ENCODE results near the gene GPR173.
A peak's percentile ranks its signal among the peaks of the same experiment; 100 is the strongest.

Gene GPR173

GRCh38 chrX:53081925-53082772, 33.6 kb downstream of the GPR173 start, which contains the start of gene TSPYL2:
Gene TSPYL2 (plus strand): TSS chrX:53082367. CDS start chrX:53082499, 132 bp downstream.
- Histone ChIP-seq H3K9ac (ENCODE audit: low read length) (peak within 1 kb of the TSS; percentile 81), H3K36me3 (replicated peaks; ENCODE audit: low read depth, low read length) (peaks cover 16% of the 10 kb centered on the region), H4K20me1 (ENCODE audit: insufficient read depth, low read length) (no peaks in the 10 kb centered on the region), H3K9me3 (ENCODE audit: insufficient read depth, low read length) (no peaks in the 10 kb centered on the region), H3K4me2 (ENCODE audit: low read length) (peak within 1 kb of the TSS; percentile 92), H3K27ac (ENCODE audit: low read length) (peak within 1 kb of the TSS; percentile 29; the same call in 1 of the 2 replicates), H3K79me2 (ENCODE audit: low read length) (peaks cover 14% of the 10 kb centered on the region), H3K4me1 (ENCODE audit: low read length) (peaks cover 11% of the 10 kb centered on the region), H2AFZ (ENCODE audit: low read depth, low read length) (no peak within 1 kb of the TSS), H3K4me3 (ENCODE audit: low read length) (peak within 1 kb of the TSS; percentile 98), H3K27me3 (ENCODE audit: low read depth, low read length) (no peaks in the 10 kb centered on the region)
- no peak for TF ChIP-seq EZH2phosphoT487 (IDR thresholded peaks at IDR 0.05; ENCODE audit: low read depth)
- TF ChIP-seq, protein P1, sequence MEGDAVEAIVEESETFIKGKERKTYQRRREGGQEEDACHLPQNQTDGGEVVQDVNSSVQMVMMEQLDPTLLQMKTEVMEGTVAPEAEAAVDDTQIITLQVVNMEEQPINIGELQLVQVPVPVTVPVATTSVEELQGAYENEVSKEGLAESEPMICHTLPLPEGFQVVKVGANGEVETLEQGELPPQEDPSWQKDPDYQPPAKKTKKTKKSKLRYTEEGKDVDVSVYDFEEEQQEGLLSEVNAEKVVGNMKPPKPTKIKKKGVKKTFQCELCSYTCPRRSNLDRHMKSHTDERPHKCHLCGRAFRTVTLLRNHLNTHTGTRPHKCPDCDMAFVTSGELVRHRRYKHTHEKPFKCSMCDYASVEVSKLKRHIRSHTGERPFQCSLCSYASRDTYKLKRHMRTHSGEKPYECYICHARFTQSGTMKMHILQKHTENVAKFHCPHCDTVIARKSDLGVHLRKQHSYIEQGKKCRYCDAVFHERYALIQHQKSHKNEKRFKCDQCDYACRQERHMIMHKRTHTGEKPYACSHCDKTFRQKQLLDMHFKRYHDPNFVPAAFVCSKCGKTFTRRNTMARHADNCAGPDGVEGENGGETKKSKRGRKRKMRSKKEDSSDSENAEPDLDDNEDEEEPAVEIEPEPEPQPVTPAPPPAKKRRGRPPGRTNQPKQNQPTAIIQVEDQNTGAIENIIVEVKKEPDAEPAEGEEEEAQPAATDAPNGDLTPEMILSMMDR (IDR thresholded peaks at IDR 0.05; ENCODE audit: low read depth, low read length): no peak

DNA sequence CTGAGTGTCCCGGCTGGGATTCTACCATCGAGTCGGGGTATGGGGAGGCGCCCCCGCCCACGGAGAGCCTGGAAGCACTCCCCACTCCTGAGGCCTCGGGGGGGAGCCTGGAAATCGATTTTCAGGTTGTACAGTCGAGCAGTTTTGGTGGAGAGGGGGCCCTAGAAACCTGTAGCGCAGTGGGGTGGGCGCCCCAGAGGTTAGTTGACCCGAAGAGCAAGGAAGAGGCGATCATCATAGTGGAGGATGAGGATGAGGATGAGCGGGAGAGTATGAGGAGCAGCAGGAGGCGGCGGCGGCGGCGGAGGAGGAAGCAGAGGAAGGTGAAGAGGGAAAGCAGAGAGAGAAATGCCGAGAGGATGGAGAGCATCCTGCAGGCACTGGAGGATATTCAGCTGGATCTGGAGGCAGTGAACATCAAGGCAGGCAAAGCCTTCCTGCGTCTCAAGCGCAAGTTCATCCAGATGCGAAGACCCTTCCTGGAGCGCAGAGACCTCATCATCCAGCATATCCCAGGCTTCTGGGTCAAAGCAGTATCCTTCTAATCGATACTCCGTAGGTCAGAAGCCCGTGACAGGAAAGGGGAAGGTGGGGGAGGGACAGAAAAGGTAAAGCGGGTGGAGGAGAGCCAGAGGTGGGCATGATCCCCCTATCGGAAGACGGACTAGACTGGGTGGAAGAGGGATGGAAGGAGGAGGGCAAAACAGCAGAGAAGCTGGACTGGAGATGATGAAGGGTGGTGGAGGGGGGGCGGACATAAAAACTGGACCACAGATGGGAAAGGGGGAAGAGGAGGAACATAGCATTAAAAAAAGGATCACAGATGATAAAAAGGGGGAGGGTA, 34.4 kb downstream of the GPR173 start:
- H3K9ac ChIP-seq (ENCODE audit: low read length): peak overlapping the region; percentile 81
- H3K27me3 ChIP-seq (ENCODE audit: low read depth, low read length): no peaks in the 10 kb centered on the region
- no peak for TF ChIP-seq EZH2phosphoT487 (IDR thresholded peaks at IDR 0.05; ENCODE audit: low read depth)
- TF ChIP-seq, protein P1 (IDR thresholded peaks at IDR 0.05; ENCODE audit: low read depth, low read length): no peak
- H3K4me1 ChIP-seq (ENCODE audit: low read length): peaks cover 11% of the 10 kb centered on the region
- H3K36me3 ChIP-seq (replicated peaks; ENCODE audit: low read depth, low read length): peaks cover 16% of the 10 kb centered on the region
- H3K4me2 ChIP-seq (ENCODE audit: low read length): peak overlapping the region; percentile 92
- H3K27ac ChIP-seq (ENCODE audit: low read length): no peak overlapping the region
- no peaks in the 10 kb centered on the region for H4K20me1 ChIP-seq (ENCODE audit: insufficient read depth, low read length)
- no peak overlapping the region for H2AFZ ChIP-seq (ENCODE audit: low read depth, low read length)
- peaks cover 14% of the 10 kb centered on the region for H3K79me2 ChIP-seq (ENCODE audit: low read length)
- peak overlapping the region; percentile 98 for H3K4me3 ChIP-seq (ENCODE audit: low read length)
- H3K9me3 ChIP-seq (ENCODE audit: insufficient read depth, low read length): no peaks in the 10 kb centered on the region

GRCh38 chrX:53084043-53084570, 35.5 kb downstream of the GPR173 start:
- H3K36me3 ChIP-seq (replicated peaks; ENCODE audit: low read depth, low read length): peaks cover 16% of the 10 kb centered on the region
- no peaks in the 10 kb centered on the region for H3K27me3 ChIP-seq (ENCODE audit: low read depth, low read length)
- no peaks in the 10 kb centered on the region for H3K9me3 ChIP-seq (ENCODE audit: insufficient read depth, low read length)
- H3K4me1 ChIP-seq (ENCODE audit: low read length): peaks cover 11% of the 10 kb centered on the region
- no peak overlapping the region for H2AFZ ChIP-seq (ENCODE audit: low read depth, low read length)
- no peak overlapping the region for H3K9ac ChIP-seq (ENCODE audit: low read length)
- H3K27ac ChIP-seq (ENCODE audit: low read length): no peak overlapping the region
- no peak overlapping the region for H3K4me2 ChIP-seq (ENCODE audit: low read length)
- peaks cover 14% of the 10 kb centered on the region for H3K79me2 ChIP-seq (ENCODE audit: low read length)
- no peaks in the 10 kb centered on the region for H4K20me1 ChIP-seq (ENCODE audit: insufficient read depth, low read length)
- no peak for TF ChIP-seq EZH2phosphoT487 (IDR thresholded peaks at IDR 0.05; ENCODE audit: low read depth)
- TF ChIP-seq, protein P1 (IDR thresholded peaks at IDR 0.05; ENCODE audit: low read depth, low read length): no peak
- no peak overlapping the region for H3K4me3 ChIP-seq (ENCODE audit: low read length)
